Measurements from ENCODE around the gene ING5.
A peak's percentile ranks its signal among the peaks of the same experiment; 100 is the strongest.

Gene ING5

DNA sequence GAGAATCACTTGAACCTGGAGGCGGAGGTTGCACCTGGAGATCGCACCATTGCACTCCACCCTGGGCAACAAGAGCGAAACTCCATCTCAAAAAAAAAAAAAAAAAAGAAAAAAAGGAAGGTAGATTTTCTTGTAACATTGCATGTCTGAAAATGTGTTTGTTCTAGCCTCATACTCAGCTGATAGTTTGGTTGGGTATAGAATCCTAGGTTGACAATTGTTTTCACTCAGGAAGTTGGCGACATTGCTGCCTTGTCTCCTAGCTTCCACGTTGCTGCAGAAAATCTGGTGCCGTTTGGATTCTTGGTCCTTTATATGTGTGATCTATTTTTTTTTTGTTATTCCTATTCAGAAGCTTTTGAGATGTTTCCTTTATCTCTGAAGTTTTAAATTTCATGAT, 4.7 kb downstream of the ING5 start:
- no peak for DNase-seq (ENCODE audit: low read depth)

- DNase-seq (ENCODE audit: low read depth): no peak
These were observed 7.0 kb downstream of the ING5 start for GRCh38 chr2:241708879-241709278.

GRCh38 chr2:241719093-241719492, 17.3 kb downstream of the ING5 start:
- DNase-seq (ENCODE audit: low read depth): no peak

- DNase-seq (ENCODE audit: low read depth): no peak
These were observed 18.3 kb downstream of the ING5 start for GRCh38 chr2:241720099-241720498.

DNA sequence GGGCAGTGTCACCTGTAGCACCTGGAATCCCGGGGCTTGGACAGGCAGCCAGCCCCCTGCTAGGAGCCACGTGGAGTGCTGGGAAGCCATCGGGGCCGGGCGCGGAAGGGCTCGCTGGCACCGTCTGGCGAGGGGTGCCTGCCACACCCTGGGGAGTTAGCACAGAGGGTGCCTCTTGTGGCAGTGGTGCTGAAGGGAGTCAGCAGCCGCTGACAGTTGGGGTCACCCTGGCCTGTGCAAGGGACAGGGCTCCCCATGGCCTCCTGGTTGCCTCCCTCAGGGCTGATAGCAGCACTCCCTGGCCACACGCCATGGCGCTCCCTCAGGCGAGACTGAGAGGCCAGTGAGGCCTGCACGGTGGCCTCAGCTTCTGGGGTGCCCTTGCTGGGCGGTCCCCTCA, 18.7 kb downstream of the ING5 start:
- no peak for DNase-seq (ENCODE audit: low read depth)

GRCh38 chr2:241721852-241722251, 20.0 kb downstream of the ING5 start:
- no peak for DNase-seq (ENCODE audit: low read depth)

- DNase-seq (ENCODE audit: low read depth): no peak
These were observed 21.1 kb downstream of the ING5 start for GRCh38 chr2:241722896-241723454.

DNA sequence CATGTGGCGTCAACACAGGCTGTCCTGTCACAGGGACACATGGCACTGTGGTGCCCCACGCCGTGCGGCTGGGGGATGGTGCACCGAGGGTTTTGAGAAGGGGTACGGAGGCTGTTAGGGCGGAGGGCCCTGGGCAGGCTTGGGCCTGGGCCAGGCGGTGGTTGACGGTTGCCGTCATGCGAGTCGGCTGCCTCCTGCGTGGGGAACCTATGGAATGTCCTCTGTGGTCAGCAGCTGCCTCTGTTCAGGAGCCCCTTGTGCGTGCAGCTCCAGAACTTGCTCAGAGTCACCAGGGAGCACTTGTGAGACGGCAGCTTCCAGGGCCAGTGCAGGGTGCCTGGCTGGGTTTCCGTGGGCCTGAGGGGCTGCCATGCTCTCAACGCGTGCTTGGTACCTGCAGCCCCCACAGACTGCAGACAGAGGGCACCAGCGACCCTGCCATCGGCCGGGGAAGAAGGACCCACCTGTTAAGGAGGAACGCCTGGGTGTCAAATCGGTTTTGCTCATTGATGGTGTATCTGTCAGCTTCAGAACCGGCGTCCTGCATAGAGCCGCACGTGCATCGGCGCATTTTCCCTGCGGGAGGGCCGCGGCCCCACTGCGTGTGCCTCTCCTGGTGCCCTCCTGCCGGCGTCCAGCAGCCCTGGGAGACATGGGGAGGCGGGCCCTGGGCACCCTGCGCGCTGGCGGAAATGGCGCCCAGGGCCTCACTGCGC, 22.6 kb downstream of the ING5 start:
- no peak for DNase-seq (ENCODE audit: low read depth)

- no peak for DNase-seq (ENCODE audit: low read depth)
These were observed 23.4 kb downstream of the ING5 start for GRCh38 chr2:241724975-241725870.

- DNase-seq (ENCODE audit: low read depth): no peak
These were observed 24.6 kb downstream of the ING5 start for GRCh38 chr2:241726459-241726858.

GRCh38 chr2:241728000-241728399, 26.2 kb downstream of the ING5 start:
- DNase-seq (ENCODE audit: low read depth): no peak

DNA sequence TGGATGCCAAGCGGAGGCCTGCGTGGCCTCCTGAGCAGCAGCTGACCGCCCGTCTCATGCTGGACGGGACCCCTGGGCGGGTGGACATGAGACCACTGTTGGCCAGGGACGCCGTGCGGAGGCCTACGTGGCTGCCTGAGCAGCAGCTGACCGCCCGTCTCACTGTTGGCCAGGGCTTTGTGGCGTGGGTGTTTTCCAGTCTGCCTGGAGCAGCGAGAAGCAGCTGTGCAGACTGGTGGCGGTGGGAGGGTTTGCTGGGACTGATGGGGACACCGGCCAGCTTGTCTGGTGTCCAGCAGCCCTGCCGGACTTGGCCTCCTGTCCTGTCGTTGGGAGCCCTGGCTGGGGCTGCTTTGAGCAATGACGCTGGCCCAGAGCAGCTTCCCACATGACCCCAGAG, 26.8 kb downstream of the ING5 start:
- DNase-seq (ENCODE audit: low read depth): no peak

GRCh38 chr2:241729868-241730267, 28.0 kb downstream of the ING5 start:
- no peak for DNase-seq (ENCODE audit: low read depth)

GRCh38 chr2:241730671-241731293, 28.9 kb downstream of the ING5 start:
- no peak for DNase-seq (ENCODE audit: low read depth)

DNA sequence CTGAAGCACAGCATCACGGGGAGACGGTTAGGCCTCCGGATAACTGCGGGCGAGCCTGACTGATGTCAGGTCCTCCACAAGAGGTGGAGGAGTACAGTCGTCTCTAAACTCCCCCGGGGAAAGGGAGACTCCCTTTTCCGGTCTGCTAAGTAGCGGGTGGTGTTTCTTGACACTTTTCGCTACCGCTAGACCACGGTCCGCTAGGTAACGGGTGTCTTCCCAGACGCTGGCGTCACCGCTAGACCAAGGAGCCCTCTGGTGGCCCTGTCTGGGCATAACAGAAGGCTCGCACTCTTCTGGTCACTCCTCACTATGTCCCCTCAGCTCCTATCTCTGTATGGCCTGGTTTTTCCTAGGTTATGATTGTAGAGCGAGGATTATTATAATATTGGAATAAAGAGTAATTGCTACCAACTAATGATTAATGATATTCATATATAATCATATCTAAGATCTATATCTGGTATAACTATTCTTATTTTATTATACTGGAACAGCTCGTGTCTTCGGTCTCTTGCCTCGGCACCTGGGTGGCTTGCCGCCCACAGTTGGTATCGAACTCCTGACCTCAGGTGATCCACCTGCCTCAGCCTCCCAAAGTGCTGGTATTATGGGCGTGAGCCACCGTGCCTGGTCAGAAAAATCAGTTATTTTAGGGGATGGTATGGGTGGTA, 30.8 kb downstream of the ING5 start:
- peak; percentile 0 for DNase-seq (ENCODE audit: low read depth)

DNA sequence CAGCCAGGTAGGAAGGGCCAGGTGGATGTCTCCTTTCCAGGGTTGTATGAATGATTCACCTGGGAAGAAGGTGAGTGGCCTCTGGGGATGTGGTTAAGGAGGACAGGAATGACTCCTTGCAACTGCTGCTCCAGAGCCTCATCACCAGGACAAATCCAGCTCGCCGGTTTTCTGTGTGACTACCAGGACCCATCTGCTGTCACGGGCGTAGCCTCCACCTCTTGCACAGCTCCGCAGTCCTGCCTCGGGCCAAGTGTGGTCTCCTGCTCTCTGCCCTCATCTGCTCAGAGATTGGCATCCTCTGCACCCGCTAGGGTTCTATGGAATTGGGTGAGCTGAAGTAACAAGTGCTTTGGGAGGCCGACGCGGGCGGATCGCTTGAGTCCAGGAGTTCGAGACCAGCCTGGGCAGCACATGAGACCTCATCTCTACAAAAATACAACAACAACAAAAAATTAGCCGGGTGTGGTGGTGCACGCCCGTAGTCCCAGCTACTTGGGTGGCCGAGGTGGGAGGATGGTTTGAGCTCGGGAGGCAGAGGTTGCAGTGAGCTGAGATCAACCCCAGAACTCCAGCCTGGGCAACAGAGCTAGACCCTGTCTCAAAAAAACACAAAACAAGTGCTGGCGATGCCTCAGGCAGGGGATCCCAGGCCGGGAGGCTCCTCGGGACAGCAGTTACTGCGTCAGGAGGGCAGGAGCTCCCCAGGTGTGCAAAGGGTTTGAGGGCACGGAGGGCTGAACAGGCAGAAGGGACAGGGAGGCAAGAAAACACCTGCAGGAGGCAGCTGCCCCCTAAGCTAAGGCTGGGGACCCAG, 31.8 kb downstream of the ING5 start:
- DNase-seq (ENCODE audit: low read depth): no peak

GRCh38 chr2:241734208-241734466, 32.3 kb downstream of the ING5 start:
- DNase-seq (ENCODE audit: low read depth): no peak

DNA sequence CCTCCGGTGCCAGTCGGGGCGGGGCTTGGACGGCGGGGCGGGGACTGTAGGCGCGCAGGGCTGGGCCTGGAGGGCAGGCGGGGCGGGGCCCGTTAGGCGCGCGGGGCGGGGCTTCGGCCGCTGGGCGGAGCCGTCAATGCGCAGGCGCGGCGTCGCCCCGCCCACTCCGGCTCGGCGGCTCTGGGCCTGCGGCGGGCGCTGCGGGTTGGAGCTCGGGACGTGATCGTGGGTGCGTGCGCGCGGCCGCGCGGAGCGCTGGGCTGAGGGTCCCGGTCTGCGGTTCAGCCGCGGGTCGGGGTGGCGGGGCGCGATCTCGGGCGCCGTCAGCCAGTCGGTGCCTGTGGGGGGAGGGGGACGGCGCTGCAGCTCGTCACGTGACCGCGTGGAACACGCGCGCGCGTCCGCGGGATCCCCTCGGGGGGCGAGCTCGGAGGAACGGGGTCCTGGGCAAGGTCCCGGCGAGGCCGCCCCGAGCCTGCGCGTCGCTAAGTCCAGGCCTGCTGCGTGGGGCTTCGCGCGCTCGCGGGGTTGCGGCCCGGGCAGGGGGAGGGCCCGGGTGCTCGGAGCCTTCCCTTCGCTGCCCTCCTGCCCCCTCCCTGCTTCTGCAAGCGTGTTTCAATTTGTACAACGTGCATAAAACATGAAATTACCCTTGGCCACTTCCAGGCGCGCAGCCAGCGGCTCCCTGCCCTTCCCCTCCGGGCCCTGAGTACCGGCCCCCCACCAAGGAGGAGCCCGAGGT, 32.8 kb downstream of the ING5 start, which contains the start of gene D2HGDH:
D2HGDH (plus strand) TSS at position 164 of the 742 bp plus-strand sequence. CDS start 595 bp downstream, outside the sequence.
- DNase-seq (ENCODE audit: low read depth): peak; percentile 9

- peak; percentile 0 for DNase-seq (ENCODE audit: low read depth)
These were observed 34.3 kb downstream of the ING5 start for GRCh38 chr2:241736111-241736510.

DNA sequence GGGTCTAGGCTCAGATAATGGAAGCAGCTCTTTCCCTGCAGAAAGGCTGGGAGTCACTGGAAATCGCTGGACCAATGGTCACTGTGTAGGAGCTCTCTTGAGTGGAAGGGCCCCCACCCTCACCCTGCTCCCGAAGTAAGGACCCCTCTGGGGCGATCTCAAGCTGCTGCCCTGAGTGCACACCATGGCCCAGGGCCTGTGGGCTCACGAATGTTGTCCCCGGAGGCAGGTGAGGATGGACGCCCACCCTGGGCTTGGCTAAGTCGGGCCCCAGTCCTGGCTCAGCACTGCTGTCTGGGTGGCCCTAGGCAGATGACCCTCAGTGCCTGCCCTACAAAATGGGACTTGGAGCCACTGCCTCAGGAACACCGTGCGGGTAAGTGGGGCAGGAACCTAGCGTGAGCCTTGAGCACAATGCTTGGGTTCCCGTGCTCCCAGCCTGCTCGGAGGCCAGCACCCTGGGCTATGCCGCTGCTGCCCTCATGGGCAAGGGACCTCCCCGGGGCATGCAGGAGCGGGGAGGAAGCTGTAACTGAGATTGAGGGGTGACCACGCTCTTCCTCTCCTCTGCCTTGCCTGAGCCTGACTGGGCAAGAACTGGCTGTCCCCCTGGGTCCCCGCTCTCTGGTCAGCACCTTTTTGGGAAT, 36.3 kb downstream of the ING5 start:
- no peak for DNase-seq (ENCODE audit: low read depth)

Data from GM04503 (cell line).